HG03103 (cell line): ENCODE measurements around the gene RALGPS2.
"Not testable (repeated sequence)": the region's sequence is repeated elsewhere in the genome, so short reads cannot be mapped to it uniquely, and the experiment has no call there.

Experiments
- ATAC-seq: cut with Tn5 transposase; IDR thresholded peaks from one replicate; pipeline ENCODE4 v1.9.1; 2021; ENCODE audit warnings: low read depth; ENCODE audit not compliant: unreplicated experiment

Gene RALGPS2

DNA sequence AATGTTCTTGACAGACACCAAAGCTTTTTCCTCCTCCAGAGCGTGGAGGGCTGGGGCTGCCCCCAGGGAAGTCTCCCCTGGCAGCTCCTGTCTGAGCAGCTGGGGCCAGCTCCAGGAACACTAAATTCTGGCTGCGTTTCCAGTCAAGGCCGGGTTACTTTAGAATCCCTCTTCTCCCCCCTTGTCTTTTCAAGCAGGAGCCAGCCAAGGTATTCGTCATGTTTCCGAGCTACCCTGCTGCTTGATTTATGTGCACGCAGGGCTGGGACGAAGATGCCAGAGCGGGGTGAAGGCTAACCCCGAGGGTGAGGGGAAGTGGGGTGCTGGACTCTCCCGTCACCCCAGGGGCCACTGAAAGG is 213.9 kb downstream of the RALGPS2 start:
- no peak for ATAC-seq

DNA sequence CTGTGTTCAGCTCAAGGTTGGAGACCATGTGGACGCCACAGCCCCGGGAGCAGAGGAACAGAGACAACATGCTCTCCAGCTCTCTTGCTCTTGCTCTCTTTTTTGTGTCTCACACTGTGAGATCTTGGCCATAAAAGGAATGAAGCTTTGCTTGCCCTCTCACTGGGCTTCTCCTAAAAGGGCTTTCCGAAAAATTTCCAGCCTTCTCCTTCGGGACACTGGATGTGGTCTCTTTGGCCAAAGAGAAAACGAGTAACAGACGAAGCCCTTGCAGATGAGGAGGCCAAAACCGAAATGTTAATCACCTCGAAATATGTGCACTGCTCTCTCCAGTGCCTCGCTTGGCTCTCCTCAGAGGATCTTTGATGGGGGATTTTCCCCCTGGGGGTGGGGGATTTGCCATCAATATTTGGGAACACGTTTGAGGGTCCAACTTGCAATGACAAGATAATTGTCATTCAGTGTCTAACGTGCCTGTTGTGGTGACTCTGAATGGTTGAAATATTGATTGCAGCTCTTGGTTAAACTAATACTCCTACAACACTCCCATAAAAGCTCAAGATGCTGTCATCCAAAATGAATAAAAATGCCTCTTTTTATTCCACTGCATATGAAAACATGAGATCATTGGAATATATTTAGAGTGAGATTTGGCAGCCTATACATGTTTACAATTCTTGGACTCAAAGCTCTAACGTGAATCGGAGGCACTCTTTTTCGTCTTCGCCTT is 214.5 kb downstream of the RALGPS2 start:
- no peak for ATAC-seq

DNA sequence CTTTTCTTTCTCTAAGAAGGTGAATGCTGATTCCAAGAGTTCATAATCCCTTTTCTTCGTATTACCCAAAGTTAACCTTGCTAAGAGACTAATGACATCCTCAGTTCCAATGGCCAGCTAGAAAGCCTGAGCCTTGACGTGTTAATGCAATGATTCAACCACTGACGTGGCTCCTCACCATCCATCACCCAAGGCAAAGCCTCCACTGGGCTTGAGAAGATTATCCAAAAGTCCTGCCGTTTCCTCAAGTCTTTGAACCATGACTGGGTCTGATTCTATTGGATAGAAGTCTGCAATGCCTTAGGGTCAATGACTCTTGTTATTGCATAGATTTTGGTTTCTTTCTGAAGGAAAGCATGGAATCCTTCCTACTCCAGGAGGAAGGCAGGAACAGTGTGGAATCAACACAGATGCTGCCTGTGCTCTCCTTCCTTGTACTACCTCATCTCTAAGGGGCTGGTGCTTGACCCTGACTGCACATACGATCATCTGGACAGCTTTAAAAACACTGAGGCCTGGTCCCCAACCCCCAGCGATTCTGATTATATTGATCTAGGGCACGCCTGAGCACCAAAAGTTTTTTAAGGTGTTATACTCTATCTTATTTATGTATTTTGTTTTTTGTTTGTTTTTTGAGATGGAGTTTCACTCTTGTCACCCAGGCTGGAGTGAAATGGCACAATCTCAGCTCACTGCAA is 215.2 kb downstream of the RALGPS2 start:
- no peak for ATAC-seq

DNA sequence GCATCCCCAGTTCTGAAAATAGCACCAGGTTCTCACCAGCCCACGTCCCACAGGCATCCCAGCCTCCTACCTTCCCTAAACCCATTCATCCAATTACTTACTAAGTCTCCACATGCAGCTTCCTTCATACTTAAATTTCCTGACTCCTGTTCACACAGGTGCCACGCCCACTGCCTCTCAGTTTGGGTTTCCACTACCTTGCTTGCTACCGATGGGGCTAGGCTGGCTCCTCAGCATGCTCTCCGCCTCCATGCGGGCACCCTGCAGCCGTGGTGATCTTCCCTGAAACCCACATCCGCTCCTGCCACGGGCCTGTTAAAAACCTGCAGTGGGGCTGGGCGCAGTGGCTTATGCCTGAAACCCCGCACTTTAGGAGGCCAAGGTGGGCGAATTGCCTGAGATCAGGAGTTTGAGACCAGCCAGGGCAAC is 216.2 kb downstream of the RALGPS2 start:
- no peak for ATAC-seq

DNA sequence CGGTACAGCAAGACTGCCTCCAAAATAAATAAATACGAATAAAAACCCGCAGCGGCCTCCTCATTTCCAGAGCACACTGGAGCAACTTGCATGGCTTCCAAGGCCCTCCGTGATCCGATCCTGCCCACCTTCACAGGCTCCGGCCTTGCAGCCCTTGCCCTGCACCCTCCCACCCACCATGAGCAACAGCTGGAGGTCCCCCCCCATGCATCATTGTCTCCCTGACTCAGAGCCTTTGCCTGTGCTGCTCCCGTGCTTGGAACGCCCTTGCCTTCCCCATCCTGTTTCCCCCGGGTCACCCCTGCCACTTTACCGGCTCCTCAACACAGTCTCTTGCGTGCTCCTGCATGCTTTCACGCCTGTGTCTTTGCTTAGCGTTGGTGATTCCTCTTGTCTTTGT is 216.8 kb downstream of the RALGPS2 start:
- no peak for ATAC-seq

DNA sequence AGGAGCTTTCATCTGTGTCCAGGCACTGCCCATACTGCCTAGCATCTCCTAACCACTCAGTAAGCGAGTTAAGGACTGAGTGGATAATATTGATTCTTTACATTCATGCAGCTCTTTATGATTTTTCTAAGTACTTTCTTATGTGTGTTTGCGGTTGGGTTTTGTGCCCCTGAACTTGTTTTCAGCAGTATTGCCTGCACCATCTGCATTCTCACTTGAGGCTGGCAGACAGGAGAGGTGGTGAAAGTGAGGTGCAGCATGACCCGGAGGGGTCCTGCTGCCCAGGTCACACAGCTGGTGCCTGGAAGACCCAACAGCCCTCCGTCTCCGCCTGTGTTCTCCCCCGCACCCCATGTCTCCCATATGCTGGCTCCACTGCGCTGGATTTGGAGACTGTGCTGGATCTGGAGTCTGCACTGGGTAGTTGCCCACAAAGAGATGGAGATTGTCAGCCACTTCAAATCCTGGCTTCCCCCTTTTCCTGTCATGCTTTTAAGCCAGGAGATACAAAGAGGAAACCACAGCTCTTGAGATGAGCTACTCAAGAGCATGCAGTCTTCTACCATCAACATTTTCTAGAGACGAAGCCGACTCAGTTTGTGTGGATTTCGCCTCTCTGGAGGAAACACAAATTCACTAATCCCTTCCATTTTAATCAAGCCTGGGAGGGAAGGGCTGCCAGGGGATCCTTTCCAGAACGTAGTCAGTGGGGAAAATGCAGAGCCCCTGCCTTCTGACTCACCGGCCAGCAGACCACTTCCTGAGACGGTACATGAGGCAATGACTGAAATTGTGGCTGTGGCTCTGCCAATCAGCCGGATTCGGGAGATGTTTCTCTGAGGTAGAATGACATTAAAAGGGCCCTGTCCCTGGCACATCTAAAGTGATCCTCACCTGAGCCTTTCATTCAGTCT is 217.5 kb downstream of the RALGPS2 start:
- no peak for ATAC-seq

DNA sequence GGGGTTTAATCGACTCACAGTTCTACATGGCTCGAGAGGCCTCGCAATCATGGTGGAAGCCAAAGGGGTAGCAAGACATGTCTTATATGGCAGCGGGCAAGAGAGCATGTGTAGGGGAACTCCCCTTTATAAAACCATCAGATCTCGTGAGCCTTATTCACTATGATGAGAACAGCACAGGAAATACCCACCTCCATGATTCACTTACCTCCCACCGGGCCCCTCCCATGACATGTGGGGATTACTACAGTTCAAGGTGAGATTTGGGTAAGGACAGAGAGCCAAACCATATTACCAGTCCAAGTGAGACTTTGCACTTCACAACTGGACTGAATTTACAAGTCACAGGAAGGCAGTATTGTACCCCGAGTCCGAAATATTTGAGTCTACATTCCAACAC is 219.7 kb downstream of the RALGPS2 start:
- ATAC-seq = no peak

DNA sequence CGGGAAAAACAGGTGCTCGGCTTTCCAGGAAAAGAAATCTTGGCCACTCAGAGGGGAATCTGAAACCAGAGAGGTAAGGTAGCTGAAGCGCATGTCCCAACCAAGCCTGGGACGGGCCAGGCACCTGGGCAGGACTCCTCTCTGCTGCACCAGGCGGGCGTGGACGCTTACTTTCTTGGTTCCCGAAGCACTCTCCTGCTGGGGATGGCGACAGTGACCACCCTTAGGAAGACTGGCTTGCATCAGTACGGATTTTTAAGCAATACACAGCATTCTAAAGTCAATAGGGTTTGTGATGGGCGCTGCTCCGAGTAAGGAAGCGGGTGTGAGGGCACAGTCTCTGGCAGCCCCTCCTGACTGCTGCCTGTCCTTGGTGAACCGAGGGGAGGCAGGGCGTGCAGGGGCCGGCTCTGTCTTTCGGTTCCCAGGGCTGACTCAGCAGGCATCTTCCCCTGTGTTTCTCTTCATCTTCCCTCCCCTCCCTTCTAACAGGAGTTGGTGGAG is 220.8 kb downstream of the RALGPS2 start:
- no peak for ATAC-seq

DNA sequence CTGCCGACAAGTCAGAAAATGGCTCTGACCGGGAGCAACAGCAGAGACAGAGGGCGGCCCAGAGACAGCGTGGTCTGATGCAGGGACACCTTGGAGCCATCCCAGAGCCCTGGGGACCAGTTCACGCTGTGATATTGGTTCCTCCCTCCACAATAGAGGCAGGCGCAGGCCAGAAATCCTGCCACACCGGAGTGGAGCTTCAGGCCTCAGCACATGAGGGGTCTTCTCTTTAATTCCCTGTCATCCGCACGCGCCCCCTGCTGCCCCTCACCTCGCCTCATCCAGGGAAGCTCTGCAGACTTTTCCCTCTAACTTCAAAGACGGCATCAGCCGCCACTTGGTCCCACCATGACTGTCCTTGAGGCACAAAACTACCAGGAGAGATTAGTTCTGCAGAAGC is 221.4 kb downstream of the RALGPS2 start:
- no peak for ATAC-seq

DNA sequence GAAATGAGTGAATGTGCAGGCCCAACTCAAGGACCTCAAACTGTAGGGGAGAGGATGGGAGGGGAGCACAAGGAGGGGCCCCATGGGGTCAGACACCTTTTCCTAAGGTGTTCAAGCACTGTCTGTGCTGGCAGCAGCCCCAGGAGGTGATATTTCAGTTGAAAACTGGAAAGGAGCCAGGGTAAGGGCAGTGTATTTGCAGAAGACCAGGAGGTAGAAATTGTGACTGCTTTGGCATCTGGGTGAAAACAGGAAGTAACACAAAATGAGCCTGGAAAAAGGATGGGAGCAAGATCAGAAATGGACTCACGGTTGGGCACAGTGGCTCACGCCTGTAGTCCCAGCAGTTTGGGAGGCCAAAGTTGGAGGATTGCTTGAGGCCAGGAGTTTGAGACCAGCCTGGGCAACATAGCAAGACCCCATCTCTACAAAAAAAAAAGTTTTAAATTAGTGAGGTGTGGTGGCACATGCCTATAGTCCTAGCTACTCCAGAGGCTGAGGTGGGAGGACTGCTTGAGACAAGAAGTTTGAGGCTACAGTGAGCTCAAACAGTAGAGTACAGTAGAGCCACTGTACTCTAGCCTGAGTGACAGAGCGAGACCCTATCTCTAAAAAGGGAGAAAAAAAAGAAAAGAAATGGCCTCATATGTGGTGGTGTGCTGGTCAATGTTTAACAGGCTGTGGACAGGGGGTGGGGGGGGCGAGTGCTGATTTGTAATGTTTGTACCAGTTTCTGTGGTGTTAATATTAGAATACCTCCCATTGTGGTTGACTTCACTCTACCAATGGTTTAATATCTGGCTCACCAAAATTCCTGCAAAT is 222.0 kb downstream of the RALGPS2 start:
- ATAC-seq = no peak

DNA sequence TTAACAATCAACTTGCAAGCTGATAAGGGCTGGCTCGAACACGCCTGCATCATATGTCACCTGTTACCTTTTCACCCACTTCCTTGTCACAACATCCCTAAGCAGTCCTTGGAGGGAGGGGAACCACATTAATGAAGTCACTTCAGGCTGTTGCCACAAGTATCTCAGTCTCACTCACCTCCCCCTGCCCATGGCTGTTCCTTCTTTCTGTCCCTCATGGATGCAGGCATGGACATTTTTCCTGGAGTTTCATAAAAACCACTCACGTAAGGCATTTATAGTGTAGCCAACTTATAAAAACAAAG is 222.6 kb downstream of the RALGPS2 start:
- no peak for ATAC-seq

DNA sequence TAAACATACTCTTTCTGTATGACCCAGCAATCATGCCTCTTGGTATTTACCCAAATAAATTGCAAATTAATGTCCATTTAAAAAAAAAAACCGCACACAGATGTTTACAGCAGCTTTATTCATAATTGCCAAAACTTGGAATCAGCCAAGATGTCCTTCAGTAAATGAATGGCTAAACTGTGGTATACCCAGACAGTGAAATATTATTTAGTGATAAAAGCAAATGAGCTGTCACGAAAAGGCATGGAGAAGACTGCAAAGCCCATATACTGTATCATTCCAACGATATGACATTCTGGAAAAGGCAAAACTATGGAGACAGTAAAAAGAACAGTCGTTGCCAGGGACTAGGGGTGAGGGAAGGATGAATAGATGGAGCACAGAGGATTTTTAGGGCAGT is 223.6 kb downstream of the RALGPS2 start:
- ATAC-seq = no peak

DNA sequence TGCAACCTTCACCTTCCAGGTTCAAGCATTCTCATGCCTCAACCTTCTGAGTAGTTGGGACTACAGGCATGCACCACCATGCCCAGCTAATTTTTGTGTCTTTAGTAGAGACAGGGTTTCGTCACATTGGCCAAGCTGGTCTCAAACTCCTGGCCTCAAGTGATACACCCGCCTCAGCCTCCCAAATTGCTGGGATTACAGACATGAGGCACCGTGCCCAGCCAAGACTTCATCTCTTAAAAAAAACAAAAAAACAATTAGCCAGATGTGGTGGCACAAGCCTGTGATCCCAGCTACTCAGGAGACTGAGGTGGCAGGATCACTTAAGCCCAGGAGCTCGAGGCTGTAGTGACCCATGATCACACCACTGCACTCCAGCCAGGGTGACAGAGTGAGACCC is 224.8 kb downstream of the RALGPS2 start:
- ATAC-seq = not testable (repeated sequence)

DNA sequence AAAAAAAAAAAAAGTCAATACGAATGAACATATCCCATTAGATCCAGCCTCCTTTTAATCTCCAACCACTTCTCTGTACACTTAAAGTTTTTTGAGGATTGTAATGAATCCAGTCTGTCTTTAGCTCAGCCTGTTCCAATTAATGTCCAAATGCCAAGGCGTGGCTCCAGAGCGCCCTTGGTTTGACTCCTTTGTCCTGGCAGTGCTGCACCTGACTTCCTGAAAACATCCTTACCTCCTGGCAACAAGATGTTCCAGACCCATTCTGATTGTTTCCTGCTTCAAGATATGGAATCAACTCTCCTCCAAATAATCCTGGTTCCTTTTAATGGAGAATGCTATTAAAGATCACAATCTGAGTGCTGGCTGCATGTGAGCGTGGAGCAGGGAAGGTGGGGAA is 226.6 kb downstream of the RALGPS2 start:
- ATAC-seq = no peak

DNA sequence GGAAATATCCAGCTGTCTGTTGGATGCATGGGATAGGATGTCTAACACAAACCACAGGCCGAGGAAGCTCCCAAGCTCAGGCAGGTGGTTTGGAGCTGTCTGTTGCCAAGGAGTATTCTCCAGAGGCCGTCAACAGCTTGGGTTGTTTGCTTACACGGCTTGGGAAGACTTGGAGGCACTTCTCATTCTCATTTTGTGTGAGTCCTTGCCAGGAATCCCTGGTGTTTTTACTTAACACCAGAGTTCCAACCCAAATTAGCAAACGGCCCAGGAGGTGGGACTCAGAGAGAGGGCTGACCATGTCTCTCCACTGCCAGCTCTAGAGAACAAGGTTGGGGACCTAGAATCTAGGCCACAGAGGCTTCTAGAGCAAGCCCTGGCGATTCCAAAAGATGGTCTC is 228.0 kb downstream of the RALGPS2 start:
- ATAC-seq = no peak

DNA sequence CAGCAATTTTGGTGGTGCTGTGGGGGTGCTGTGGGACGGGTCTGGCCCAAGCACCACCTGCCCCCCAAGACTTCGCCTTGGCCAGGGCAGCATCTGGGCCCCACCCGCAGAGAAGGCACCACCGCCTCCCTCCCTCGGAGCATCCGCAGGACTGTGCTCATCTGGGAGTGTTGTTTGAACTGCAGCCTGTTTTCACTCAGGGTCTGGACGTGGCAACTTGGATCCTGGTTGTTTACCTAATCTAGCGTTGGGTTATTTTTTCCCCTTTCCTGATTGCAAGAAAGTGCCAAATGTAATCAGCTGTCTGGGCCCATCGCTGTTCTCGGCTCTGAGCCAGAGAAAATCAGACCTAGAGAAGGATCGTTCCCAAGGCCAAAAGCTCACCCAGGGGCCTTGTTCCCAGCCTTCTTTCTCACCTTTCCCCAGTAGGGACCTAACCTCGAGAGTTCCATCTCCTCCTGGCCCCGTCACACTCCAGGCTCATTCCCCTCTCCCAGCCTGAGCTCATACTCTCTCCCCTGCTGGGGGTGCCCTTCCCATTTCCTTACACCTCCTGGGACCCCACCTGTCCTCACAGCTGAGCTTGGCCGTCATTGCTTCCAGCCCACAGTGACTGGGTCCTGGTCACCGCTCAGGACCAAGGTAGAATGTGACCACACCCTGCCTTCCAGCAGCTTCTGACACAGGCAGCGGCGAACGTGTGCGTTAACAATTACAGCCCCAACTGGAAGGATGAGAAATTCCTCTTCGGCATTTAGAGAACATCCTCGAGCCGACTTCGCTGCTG is 228.7 kb downstream of the RALGPS2 start:
- ATAC-seq = no peak

DNA sequence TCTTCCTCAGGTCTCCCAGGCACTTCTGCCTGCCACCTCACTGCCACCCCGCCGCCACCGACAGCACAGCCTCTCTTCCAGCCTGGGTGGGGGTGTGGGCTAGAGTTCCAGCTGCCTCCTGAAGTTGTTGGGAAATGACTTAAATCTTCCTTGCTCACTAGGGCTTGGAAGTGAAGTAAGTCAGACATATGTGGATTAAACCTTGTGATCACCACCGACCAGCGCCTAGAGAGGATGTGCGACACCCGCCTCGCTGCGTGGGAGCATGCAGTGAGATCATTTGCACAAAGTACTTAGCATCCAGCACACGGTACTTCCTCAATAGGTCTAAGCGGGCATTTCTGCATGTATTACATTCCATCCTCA is 229.3 kb downstream of the RALGPS2 start:
- no peak for ATAC-seq

DNA sequence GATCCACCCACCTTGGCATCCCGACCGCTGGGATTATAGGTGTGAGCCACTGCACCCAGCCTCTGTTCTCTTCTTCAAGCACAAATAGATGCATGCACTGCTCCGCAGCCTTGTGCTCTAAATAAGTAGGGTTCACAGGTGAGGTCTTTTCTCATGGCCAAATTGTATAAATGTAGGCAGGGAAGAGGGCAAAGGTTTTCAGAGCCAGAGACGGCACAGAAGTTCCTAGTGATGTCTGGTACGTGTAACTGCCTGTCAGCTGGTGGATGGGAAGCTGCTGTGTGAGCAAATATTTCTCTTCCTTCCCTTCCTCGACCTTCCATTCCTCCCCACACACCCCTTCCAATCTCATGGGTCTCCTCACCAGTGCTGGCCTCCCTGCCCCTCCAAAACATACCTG is 229.9 kb downstream of the RALGPS2 start:
- no peak for ATAC-seq

DNA sequence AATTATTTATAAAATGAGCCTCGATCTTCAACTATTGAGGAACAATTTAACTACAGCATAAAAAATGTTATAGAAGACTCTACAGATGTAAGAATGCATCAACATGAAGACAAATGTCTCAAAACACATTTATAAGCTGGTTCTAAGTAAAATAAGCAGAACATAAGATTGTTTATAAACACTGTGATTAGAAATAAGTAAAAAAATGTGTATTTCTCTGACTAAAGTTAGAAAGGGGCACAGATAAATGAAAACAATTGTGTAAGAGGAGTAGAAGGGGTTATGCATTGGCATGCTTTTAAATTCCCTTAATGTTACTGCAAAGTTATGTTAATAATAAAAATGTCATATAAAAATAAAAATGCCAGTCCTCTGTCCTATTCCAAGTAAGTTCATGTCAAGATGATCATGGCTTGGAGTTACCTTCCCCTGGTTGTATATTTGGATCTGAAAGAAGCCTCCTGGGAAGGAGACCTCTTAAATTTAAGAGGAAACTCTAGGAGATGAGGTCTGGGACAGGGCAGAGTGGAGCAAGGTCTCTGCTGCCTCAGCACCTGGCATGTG is 230.4 kb downstream of the RALGPS2 start:
- no peak for ATAC-seq

DNA sequence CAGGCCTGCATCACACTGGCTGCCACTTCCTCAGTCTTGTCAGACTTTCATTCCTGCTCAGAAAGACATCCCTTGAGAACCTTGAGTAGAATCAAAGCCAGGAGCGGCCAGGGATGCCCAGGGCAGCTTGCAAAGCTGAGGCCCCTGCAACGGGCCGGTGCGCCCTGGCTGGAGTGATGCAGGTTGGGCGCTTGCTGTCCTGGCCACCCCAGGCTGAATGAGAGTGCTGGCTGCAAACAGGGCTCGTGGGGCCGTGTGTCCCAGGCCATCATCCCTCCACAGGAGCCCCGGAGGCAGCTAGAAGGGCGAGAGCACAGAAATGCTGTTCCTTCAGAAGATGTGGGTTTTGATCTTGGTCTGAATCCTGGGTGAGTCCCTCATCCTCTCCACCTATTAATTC is 233.4 kb downstream of the RALGPS2 start:
- no peak for ATAC-seq
